ENCODE results near the gene PLEKHS1. TPM values are rescaled to one million over a fixed set of nuclear protein-coding genes. Genes with fewer than 3 reads are reported as not detected.

The PLEKHS1 gene
- total RNA-seq, 1 donor from 2014 or later, result not detected

DNA sequence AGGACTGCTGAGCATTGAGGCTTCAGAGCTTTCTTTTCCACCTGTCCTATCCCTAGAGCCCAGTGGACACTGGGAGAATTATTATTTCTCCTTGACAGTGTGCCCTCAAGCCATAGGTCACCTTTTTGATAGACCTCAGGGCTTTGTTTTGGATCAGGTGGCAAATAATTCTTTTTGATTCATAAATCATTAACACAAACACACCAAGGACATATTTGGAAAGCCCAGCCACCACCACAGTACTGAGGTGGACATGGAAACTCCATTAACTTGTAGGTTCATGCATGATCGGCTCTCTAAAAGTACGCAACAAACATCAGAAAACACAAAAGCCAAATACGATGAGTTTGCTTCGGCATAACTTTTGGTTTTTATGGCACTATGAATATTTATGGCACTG, 17.8 kb upstream of the PLEKHS1 start:
- DNase-seq, result no peak
- Histone ChIP-seq H3K9me3 (replicated peaks) (no peaks in the 10 kb centered on the region), H3K36me3 (peaks cover 25% of the 10 kb centered on the region), H3K27me3 (ENCODE audit: low read depth) (no peaks in the 10 kb centered on the region), H3K4me1 (peaks cover 3% of the 10 kb centered on the region), H3K27ac (replicated peaks) (no peak overlapping the region), H3K4me3 (no peak overlapping the region)
- intact Hi-C loops (cut with micrococcal nuclease), result no loop called here
- TF ChIP-seq, protein P1, sequence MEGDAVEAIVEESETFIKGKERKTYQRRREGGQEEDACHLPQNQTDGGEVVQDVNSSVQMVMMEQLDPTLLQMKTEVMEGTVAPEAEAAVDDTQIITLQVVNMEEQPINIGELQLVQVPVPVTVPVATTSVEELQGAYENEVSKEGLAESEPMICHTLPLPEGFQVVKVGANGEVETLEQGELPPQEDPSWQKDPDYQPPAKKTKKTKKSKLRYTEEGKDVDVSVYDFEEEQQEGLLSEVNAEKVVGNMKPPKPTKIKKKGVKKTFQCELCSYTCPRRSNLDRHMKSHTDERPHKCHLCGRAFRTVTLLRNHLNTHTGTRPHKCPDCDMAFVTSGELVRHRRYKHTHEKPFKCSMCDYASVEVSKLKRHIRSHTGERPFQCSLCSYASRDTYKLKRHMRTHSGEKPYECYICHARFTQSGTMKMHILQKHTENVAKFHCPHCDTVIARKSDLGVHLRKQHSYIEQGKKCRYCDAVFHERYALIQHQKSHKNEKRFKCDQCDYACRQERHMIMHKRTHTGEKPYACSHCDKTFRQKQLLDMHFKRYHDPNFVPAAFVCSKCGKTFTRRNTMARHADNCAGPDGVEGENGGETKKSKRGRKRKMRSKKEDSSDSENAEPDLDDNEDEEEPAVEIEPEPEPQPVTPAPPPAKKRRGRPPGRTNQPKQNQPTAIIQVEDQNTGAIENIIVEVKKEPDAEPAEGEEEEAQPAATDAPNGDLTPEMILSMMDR (IDR thresholded peaks at IDR 0.05; ENCODE audit: borderline replicate concordance), result no peak

- intact Hi-C loops (cut with micrococcal nuclease), result no loop called here
- no peak overlapping the region for H3K4me3 ChIP-seq
- peaks cover 2% of the 10 kb centered on the region for H3K36me3 ChIP-seq
- H3K9me3 ChIP-seq (replicated peaks), result no peaks in the 10 kb centered on the region
- TF ChIP-seq, protein P1 (IDR thresholded peaks at IDR 0.05; ENCODE audit: borderline replicate concordance), result no peak
- peaks cover 3% of the 10 kb centered on the region for H3K4me1 ChIP-seq
- no peak overlapping the region for H3K27ac ChIP-seq (replicated peaks)
- H3K27me3 ChIP-seq (ENCODE audit: low read depth), result peaks cover 2% of the 10 kb centered on the region
- no peak for DNase-seq
Observed at GRCh38 chr10:113735913-113736312, 15.6 kb upstream of the PLEKHS1 start.

GRCh38 chr10:113736576-113736975, 14.9 kb upstream of the PLEKHS1 start:
- DNase-seq, result no peak
- Histone ChIP-seq H3K9me3 (replicated peaks) (no peaks in the 10 kb centered on the region), H3K4me3 (no peak overlapping the region), H3K27ac (replicated peaks) (no peak overlapping the region), H3K27me3 (ENCODE audit: low read depth) (peaks cover 7% of the 10 kb centered on the region), H3K36me3 (no peaks in the 10 kb centered on the region), H3K4me1 (peaks cover 3% of the 10 kb centered on the region)
- TF ChIP-seq, protein P1 (IDR thresholded peaks at IDR 0.05; ENCODE audit: borderline replicate concordance), result no peak
- intact Hi-C loops (cut with micrococcal nuclease), result no loop called here

- DNase-seq, result no peak
- Histone ChIP-seq H3K4me3 (no peak overlapping the region), H3K9me3 (replicated peaks) (no peaks in the 10 kb centered on the region), H3K36me3 (no peaks in the 10 kb centered on the region), H3K27ac (replicated peaks) (no peak overlapping the region), H3K27me3 (ENCODE audit: low read depth) (peaks cover 28% of the 10 kb centered on the region), H3K4me1 (peaks cover 3% of the 10 kb centered on the region)
- intact Hi-C loops (cut with micrococcal nuclease), result no loop called here
- TF ChIP-seq, protein P1 (IDR thresholded peaks at IDR 0.05; ENCODE audit: borderline replicate concordance), result no peak
Observed at GRCh38 chr10:113739031-113739430, 12.5 kb upstream of the PLEKHS1 start.

DNA sequence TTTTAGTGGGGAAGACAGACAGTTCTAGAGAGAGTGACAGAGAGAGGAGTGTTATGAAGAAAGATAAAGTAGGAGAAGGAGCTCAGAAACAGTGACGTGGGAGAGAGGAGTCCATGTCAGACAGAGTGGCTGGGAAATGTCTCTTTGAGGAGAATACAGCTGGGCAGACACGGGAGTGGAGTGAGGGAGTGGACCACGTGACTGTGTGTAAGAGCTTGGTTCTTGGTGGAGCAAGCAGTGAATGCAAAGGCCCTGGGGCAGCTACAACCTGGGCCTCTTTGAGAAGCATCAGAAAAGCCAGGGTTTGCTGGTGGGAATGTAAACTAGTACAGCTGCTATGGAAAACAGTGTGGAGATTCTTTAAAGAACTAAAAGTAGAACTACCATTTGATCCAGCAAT, 11.9 kb upstream of the PLEKHS1 start:
- TF ChIP-seq, protein P1 (IDR thresholded peaks at IDR 0.05; ENCODE audit: borderline replicate concordance), result no peak
- Histone ChIP-seq H3K4me1 (peaks cover 3% of the 10 kb centered on the region), H3K27ac (replicated peaks) (no peak overlapping the region), H3K4me3 (no peak overlapping the region), H3K27me3 (ENCODE audit: low read depth) (peaks cover 31% of the 10 kb centered on the region), H3K9me3 (replicated peaks) (no peaks in the 10 kb centered on the region), H3K36me3 (no peaks in the 10 kb centered on the region)
- intact Hi-C loops (cut with micrococcal nuclease), result no loop called here
- no peak for DNase-seq

- intact Hi-C loops (cut with micrococcal nuclease), result no loop called here
- peaks cover 33% of the 10 kb centered on the region for H3K27me3 ChIP-seq (ENCODE audit: low read depth)
- TF ChIP-seq, protein P1 (IDR thresholded peaks at IDR 0.05; ENCODE audit: borderline replicate concordance), result no peak
- no peak for DNase-seq
- H3K4me1 ChIP-seq, result peaks cover 3% of the 10 kb centered on the region
- no peaks in the 10 kb centered on the region for H3K9me3 ChIP-seq (replicated peaks)
- no peak overlapping the region for H3K27ac ChIP-seq (replicated peaks)
- no peaks in the 10 kb centered on the region for H3K36me3 ChIP-seq
- H3K4me3 ChIP-seq, result no peak overlapping the region
Observed at GRCh38 chr10:113740850-113741249, 10.6 kb upstream of the PLEKHS1 start.
